ENCODE results near the gene CFAP299.

- TF ChIP-seq CTCF (IDR thresholded peaks at IDR 0.05) (no peak), POLR2A (IDR thresholded peaks at IDR 0.05) (no peak)
Measured at GRCh38 chr4:80370635-80371034, 35.1 kb downstream of the CFAP299 start.

Data from Peyer's patch (tissue), 4 donors.